NCI-H1417 treated with DMSO at 0.1 percent for 48 hours (cell line): Measurements from ENCODE around the gene LRWD1.
"Not testable (repeated sequence)": the region's sequence is repeated elsewhere in the genome, so short reads cannot be mapped to it uniquely, and the experiment has no call there.

Experiments
- DNase-seq: peaks from one replicate; lab custom pipeline; 2025; lab: John Stamatoyannopoulos, UW

LRWD1 gene

GRCh38 chr7:102469351-102469971 is 4.7 kb downstream of the LRWD1 start:
- no peak for DNase-seq

DNA sequence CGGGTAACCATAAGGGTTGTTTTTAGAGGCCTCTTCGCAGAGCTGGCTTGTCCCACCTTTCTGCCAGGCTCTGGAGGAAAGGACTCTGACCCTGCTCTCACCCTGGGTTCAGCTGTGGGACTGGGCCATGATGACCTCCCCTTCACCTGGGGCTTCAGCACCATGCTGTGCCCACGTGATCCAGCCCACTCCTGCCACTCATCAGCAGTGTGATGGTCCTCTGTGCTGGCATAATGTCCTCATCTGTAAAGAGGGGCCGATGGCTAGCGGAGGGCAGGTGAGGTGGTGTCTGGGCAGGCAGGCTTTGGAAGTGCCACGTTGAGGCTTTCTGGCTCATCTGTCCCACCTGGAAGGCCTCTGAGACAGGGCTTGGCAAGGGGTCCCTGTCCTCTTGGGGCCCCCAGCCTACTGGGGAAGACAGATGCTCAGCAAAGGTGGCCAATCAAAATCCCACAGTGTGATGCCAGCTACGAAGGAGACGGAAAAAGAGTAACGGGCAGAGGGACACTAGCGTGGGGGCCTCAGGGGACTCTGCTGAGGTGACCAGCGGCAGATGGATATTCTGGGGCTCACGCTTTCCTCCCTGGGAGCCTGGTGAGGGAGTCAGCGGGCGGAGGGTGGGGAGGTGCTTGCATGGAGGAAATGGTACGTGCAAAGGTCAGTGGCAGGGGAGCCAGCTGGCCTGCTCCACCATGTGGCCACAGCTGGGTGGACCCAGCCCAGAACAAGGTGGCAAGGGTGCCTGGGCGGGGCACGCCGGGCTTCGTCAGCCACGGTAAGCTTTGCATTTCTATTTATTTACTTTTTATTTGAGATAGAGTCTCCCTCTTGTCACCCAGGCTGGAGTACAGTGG is 5.4 kb downstream of the LRWD1 start:
- DNase-seq: no peak

- DNase-seq: no peak
Observed at GRCh38 chr7:102471791-102472125, 7.0 kb downstream of the LRWD1 start.

GRCh38 chr7:102472126-102473041 is 7.6 kb downstream of the LRWD1 start:
- no peak for DNase-seq

- no peak for DNase-seq
Observed at GRCh38 chr7:102473271-102473991, 8.6 kb downstream of the LRWD1 start.

GRCh38 chr7:102474116-102474515 is 9.3 kb downstream of the LRWD1 start:
- not testable (repeated sequence) for DNase-seq

GRCh38 chr7:102474736-102475435 is 10.1 kb downstream of the LRWD1 start:
- not testable (repeated sequence) for DNase-seq

GRCh38 chr7:102478314-102479208 is 13.8 kb downstream of the LRWD1 start, which contains the start of gene POLR2J:
Gene POLR2J, minus strand, starts transcription at chr7:102478922. Its CDS starts 62 bp downstream, at chr7:102478860.
- not testable (repeated sequence) for DNase-seq

- DNase-seq: not testable (repeated sequence)
Observed at GRCh38 chr7:102479209-102479584, 14.4 kb downstream of the LRWD1 start.

- not testable (repeated sequence) for DNase-seq
Observed at GRCh38 chr7:102479982-102480637, 15.3 kb downstream of the LRWD1 start.

DNA sequence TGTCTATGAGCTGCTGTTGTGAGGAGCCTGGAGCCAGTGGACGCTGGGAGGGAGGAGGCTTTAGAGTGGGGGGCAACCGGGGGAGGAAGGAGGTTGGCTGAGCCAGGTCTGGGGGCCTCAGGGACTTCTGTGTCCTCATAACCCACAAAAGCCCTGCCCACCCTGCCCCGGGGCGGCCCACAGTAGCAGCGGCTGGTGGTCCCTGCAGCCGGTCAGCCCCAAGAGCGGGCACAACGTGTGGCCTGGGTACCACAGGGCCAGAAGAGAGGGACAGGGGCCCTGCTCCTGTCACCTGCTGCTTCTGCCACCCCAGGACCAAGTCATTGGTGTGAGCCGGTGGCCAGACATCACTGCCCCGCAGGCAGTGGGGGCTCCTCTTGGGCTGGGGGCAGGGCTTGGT is 17.2 kb downstream of the LRWD1 start:
- not testable (repeated sequence) for DNase-seq

DNA sequence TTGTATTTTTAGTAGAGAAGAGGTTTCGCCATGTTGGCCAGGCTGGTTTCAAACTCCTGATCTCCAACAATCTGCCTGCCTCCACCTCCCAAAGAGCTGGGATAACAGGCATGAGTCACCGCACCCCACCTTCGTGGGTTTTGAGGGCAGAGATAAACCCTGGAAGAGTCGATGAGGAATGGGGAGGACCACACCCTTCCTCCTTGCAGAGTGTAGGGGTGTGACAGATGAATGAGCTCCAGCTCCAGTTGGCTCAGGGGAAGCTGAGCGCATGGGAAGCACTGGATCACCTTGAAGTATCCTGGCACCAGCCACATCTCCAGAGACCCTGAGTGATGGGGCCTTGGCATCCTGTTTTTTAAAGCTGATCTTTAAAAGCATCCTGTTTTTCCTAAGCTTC is 19.5 kb downstream of the LRWD1 start:
- DNase-seq: not testable (repeated sequence)

GRCh38 chr7:102490529-102491075 is 25.8 kb downstream of the LRWD1 start:
- not testable (repeated sequence) for DNase-seq

DNA sequence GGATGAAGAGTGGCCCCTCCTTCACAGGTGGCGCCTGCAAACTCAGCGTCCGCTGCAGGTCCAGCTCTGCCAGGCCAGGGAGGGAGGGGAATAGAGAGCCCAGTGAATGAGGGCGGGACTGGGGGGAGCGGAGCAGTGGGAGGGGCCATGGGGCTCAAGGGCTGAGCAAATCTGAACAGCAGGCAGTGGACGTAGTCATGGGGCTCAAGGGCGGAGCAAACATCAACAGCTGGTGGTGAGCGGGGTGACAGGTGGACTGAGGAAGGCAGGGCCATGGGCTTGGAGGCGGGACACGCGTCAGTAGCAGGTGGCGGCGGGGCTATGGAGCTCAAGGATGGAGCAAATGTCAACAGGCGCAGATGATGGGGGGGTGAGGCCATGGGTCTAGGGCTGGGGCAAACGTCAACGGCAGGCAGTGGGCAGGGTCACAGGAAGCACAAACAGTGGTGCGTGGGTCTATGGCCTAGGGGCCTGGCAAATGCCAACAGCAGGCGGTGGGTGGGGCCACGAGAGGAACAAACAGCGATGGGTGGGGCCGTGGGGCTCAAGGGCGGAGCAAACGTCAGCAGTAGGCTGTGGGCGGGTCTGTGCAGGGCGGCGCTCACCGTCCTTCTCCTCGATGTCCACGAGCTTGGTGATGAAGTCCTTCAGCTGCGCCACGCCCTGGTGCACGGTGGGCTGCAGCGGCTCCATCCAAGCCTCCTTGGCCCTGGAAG is 28.6 kb downstream of the LRWD1 start:
- not testable (repeated sequence) for DNase-seq

DNA sequence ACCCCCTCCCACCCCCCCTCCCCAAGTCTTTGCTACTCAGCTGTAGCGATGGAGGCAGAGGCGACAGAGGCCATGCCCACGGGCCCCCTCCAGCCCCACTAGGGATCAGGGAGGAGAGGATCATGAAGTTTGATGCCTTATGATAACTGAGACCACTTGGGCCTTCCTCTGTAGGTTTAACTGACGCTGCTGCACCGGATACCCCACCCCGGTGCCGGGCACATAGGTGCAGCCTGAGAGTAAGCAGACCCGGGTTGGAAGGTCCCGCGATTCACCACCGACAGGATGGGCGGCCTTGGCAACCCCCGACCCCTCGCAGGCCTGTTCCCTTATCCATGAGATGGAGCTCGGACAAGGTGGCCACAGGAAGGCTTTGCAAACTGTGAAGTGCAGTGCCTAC is 29.2 kb downstream of the LRWD1 start:
- DNase-seq: not testable (repeated sequence)

DNA sequence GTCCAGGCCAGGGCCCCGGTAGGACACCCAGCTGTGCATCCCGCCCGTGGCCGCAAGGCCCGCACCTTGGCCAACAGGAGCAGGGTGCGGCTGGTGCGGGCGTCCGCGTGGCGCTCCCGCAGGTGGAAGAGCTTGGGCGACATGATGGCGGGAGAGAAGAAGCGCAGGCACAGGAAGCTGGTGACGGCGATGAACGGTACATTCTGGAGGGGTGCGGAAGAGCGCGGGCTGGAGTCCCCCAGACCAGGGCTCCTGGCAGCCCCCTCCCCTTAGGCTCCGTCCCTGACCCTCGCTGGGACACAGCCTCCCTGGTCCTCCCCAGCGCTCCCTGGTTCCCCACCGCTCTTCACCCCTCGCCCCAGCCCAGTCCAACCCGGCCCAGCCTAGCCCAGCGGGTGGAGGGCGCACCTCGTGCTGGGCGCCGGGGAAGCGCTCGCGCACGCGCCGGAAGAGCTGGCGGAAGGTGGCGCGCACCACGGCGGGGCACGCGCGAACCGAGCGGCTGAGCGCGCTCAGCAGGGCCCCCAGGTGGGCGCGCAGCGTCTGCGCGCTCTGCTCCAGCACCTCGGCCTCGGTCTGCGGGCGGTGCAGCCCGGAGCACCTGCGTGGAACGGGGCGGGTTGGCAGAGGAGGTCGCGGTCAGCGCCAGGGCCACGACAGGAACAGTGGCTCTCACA is 29.8 kb downstream of the LRWD1 start:
- not testable (repeated sequence) for DNase-seq

DNA sequence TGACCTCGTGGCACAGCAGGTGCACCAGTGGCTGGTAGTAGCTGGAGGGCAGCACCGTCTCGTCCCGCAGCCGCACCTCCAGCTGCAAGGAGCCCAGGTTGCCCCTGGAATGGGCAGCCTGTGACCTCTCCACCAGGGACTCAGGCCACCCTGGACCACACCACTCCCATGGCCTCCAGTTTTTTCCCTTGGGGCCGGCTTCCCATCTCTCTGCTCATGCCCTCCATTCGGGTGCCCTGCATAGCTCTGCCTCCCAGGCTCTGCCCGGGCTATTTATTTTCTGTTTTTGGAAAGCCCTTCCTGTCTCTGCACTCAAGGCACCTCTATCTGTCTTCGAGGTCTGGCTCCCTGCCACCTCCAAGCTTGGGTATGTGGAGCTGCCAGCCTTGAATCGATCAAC is 32.1 kb downstream of the LRWD1 start:
- DNase-seq: not testable (repeated sequence)

GRCh38 chr7:102497308-102497707 is 32.5 kb downstream of the LRWD1 start:
- not testable (repeated sequence) for DNase-seq
